Stomach (tissue), 4 donors: ENCODE results near the gene FYTTD1.

Source experiments
- EP300 ChIP-seq: sonication (generic); formaldehyde crosslinking; IDR thresholded peaks from one replicate; pipeline ENCODE4 v1.6.1; 2017; ENCODE audit warnings: antibody characterized with exemption
- POLR2A ChIP-seq, 4 donors: fragments of 450-650 bp; IDR thresholded peaks; one replicate each; pipeline ENCODE4 v1.6.1; 2016; ENCODE audit warnings: antibody characterized with exemption in 4 of 4, control low read depth in 2 of 4, mild to moderate bottlenecking in 1 of 4, moderate library complexity in 1 of 4
- POLR2AphosphoS5 ChIP-seq, 3 donors: sonication (generic); formaldehyde crosslinking; IDR thresholded peaks; one replicate each; pipeline ENCODE4 v1.6.1; 2016; ENCODE audit warnings: antibody characterized with exemption in 3 of 3
- TF ChIP-seq, protein P1 (sequence below), 7 experiments: fragments of 450-650 bp in 4 of 7; fragments of 200-600 bp in 3 of 7; sonication (generic) in 3 of 7; IDR thresholded peaks; one replicate each; pipeline ENCODE4 v1.5.1; 2016 to 2019; ENCODE audit warnings: antibody characterized with exemption in 7 of 7, control low read depth in 2 of 7, mild to moderate bottlenecking in 1 of 7

DNA sequence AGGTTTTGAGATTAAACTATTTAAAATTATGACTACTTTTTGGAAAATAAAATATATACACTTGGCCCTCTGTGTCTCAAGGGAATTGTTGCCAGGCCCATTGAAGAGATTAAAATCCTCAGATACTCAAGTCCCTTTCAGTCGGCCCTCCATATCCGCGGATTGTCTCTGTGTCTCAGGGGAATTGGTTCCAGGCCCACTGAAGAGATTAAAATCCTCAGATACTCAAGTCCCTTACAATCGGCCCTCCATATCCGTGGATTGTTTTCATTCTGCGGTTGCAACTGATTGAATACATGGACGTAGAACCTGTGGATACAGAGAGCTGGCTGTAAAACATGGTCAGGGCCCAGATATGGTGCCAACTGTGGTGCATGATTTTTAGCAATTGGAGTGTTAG, 25.6 kb downstream of the FYTTD1 start:
- TF ChIP-seq, protein P1, sequence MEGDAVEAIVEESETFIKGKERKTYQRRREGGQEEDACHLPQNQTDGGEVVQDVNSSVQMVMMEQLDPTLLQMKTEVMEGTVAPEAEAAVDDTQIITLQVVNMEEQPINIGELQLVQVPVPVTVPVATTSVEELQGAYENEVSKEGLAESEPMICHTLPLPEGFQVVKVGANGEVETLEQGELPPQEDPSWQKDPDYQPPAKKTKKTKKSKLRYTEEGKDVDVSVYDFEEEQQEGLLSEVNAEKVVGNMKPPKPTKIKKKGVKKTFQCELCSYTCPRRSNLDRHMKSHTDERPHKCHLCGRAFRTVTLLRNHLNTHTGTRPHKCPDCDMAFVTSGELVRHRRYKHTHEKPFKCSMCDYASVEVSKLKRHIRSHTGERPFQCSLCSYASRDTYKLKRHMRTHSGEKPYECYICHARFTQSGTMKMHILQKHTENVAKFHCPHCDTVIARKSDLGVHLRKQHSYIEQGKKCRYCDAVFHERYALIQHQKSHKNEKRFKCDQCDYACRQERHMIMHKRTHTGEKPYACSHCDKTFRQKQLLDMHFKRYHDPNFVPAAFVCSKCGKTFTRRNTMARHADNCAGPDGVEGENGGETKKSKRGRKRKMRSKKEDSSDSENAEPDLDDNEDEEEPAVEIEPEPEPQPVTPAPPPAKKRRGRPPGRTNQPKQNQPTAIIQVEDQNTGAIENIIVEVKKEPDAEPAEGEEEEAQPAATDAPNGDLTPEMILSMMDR (IDR thresholded peaks at IDR 0.05) = no peak
- TF ChIP-seq POLR2A (IDR thresholded peaks at IDR 0.05) (no peak), EP300 (no peak), POLR2AphosphoS5 (IDR thresholded peaks at IDR 0.05) (no peak)
